Measurements from ENCODE around the gene VCP.

DNA sequence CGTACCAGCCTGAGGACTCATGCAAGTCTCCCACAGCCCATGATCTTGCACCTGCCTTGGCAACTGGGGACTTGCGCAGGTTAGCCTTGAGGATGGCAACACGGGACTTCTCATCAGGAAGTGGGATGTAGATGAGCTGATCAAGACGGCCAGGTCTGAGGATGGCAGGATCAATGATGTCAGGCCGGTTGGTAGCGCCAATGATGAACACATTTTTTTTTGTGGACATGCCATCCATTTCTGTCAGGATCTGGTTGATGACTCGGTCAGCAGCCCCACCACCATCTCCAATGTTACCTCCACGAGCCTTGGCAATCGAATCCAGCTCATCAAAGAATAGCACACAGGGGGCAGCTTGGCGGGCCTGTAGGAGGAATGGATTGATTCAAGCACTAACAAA lies 13.0 kb downstream of the VCP start:
- TF ChIP-seq, protein P1, sequence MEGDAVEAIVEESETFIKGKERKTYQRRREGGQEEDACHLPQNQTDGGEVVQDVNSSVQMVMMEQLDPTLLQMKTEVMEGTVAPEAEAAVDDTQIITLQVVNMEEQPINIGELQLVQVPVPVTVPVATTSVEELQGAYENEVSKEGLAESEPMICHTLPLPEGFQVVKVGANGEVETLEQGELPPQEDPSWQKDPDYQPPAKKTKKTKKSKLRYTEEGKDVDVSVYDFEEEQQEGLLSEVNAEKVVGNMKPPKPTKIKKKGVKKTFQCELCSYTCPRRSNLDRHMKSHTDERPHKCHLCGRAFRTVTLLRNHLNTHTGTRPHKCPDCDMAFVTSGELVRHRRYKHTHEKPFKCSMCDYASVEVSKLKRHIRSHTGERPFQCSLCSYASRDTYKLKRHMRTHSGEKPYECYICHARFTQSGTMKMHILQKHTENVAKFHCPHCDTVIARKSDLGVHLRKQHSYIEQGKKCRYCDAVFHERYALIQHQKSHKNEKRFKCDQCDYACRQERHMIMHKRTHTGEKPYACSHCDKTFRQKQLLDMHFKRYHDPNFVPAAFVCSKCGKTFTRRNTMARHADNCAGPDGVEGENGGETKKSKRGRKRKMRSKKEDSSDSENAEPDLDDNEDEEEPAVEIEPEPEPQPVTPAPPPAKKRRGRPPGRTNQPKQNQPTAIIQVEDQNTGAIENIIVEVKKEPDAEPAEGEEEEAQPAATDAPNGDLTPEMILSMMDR (IDR thresholded peaks at IDR 0.05; ENCODE audit: insufficient read depth, low read depth, low read length), result no peak
- no peak for TF ChIP-seq EZH2 (IDR thresholded peaks at IDR 0.05; ENCODE audit: insufficient read depth, low read length)
